ENCODE results near the gene RTEL1. TPM values are rescaled to one million over a fixed set of nuclear protein-coding genes. Genes with fewer than 3 reads are reported as not detected.
"Not testable (repeated sequence)": the region's sequence is repeated elsewhere in the genome, so short reads cannot be mapped to it uniquely, and the experiment has no call there.

RTEL1 gene
- polyA plus RNA-seq, 3 donors, result 17.6 to 23.8 (median 19.1) TPM

GRCh38 chr20:63712191-63712590 is 54.1 kb downstream of the RTEL1 start:
- no peak for DNase-seq

GRCh38 chr20:63714858-63715257 is 56.7 kb downstream of the RTEL1 start:
- DNase-seq, result no peak

DNA sequence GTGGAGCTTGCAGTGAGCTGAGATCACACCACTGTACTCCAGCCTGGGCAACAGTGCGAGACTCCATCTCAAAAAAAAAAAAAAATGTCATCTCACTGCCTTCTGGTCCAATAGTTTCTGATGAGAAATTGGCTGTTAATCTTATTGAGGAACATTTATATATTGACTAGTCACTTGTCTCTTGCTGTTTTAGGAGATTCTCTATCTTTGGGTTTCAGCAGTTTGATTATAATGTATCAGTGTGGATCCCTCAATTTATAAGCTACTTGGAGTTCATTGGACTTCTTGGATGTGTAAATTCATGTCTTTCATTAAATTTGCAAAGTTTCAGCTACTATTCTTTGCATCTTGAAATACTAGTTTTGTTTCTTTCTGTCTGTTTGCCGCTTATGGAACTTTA is 60.9 kb downstream of the RTEL1 start:
- no peak for DNase-seq

DNA sequence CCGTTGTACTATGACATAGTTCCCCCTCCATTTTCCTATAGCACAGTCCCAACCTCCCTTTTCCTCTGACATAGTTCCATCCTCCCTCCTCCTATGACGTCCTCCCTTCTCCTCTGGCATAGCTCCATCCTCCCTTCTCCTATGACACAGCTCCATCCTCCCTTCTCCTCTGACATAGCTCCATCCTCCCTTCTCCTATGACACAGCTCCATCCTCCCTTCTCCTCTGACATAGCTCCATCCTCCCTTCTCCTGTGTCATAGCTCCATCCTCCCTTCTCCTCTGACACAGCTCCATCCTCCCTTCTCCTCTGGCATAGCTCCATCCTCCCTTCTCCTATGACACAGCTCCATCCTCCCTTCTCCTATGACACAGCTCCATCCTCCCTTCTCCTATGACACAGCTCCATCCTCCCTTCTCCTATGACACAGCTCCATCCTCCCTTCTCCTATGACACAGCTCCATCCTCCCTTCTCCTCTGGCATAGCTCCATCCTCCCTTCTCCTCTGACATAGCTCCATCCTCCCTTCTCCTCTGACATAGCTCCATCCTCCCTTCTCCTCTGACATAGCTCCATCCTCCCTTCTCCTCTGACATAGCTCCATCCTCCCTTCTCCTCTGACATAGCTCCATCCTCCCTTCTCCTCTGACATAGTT is 65.0 kb downstream of the RTEL1 start:
- DNase-seq, result not testable (repeated sequence)

DNA sequence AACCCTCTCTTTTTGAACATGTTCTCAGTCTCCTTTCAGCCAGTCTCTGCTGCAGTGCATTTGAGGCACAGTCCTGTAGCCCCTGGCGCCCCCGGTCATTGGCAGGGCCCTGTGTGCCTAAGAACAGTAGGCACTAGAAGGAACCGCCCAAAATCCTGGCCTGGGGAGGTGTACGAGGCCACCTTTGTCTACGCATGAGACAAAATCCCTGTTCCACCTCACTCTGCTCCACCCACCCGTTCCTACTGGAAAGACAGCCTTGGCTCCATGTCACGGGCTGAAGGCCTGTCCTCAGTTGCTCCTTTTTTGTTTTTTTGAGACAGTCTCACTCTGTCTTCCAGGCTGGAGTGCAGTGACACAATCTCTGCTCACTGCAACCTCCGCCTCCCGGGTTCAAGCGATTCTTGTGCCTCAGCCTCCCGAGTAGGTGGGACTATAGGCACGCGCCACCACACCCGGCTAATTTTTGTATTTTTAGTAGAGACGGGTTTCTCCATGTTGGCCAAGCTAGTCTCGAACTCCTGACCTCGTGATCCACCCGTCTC is 72.1 kb downstream of the RTEL1 start:
- not testable (repeated sequence) for DNase-seq

DNA sequence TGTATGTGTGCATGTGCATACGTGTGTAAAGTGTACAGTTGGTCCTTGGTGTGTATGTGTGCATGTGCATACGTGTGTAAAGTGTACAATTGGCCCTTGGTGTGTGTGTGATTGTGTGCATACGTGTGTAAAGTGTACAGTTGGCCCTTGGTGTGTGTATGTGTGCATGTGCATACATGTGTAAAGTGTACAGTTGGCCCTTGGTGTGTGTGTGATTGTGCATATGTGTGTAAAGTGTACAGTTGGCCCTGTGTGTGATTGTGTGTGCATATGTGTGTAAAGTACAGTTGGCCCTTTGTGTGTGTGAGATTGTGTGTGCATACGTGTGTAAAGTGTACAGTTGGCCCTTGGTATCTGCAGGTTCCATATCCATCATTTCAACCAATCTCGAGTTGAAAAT is 73.3 kb downstream of the RTEL1 start:
- no peak for DNase-seq

GRCh38 chr20:63732118-63733095 is 74.3 kb downstream of the RTEL1 start:
- no peak for DNase-seq

DNA sequence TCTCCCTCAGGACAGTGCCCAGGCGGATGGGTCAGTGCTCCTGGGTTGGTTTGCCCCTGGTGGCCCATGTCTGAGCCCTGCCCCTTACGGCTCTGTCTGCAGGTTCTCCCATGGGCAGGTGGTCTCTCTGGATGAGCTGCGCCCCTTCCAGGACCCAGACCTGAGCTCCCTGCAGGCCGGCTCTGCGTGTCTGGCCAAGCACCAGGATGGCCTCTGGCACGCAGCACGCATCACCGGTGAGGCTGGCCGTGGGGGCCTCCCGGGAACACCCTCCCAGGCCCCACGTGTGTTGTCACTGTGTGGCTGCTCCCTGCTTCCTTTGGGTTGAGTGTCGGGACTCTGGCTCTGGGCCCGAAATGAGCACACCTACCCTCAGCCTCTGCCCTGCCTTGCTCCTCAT is 75.0 kb downstream of the RTEL1 start:
- DNase-seq, result no peak

DNA sequence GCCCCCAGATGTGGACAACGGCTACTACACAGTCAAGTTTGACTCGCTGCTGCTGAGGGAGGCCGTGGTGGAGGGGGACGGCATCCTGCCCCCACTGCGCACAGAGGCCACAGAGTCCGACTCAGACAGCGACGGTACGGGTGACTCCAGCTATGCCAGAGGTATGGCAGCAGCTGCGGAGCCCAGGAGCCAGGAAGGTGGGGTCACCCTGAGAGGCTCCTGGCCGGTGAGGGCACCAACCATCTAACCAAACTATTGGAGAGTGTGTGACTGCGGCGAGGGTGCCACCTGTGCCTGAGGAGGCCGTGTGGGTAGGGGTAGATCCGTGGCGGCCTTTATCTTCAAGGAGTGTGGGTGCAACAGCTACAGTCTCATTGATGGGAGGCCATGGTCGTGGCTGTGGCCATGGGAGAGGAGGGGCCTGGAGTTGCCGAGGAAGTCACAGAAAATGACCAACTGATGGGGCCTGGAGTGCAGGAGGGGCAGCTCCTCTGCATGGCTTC is 75.5 kb downstream of the RTEL1 start:
- DNase-seq, result no peak

- no peak for DNase-seq
Observed at GRCh38 chr20:63734111-63734945, 76.2 kb downstream of the RTEL1 start.

- DNase-seq, result no peak
Observed at GRCh38 chr20:63734946-63735858, 77.1 kb downstream of the RTEL1 start.

- DNase-seq, result no peak
Observed at GRCh38 chr20:63735859-63736718, 78.0 kb downstream of the RTEL1 start, which contains the start of gene LIME1. TSS of gene LIME1 (plus strand) at chr20:63736664. CDS start at chr20:63737550, 886 bp downstream.

DNA sequence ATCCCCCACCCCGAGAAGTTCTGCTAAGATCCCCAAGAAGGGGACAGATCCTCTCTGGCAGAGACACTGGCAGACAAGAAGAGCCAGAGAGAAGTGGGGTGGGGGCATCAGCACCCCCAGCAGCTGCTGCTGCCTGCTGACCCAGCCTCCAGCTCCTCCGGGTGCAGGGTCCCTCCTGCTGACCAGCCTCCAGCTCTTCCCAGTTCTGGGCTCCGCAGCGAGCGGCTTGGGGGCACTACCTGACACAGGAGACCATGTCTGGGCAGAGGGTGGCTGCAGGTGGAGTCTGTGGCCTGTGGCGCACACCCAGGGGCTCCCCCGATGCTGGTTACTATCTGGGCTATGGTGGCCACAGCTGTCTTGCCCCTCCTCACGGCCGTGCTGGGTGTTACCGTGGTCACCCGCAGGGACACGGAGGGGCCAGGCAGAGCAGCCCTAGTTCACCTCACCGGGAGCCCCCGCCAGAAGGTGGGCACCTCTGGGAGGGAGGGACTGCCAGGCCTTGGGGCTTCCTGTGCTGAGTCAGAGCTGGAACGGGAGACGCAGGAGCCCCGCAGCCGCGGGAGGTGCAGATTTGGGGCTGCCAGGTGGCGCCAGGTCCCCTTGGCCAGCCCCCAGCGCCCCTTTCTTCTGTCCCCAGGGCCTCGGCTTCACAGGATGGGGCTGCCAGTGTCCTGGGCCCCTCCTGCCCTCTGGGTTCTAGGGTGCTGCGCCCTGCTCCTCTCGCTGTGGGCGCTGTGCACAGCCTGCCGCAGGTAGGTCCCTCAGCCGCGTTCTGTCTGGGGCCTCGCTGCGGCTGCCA is 79.0 kb downstream of the RTEL1 start:
- DNase-seq, result no peak

- DNase-seq, result no peak
Observed at GRCh38 chr20:63737695-63737944, 79.5 kb downstream of the RTEL1 start.

- no peak for DNase-seq
Observed at GRCh38 chr20:63737945-63738686, 80.0 kb downstream of the RTEL1 start.

DNA sequence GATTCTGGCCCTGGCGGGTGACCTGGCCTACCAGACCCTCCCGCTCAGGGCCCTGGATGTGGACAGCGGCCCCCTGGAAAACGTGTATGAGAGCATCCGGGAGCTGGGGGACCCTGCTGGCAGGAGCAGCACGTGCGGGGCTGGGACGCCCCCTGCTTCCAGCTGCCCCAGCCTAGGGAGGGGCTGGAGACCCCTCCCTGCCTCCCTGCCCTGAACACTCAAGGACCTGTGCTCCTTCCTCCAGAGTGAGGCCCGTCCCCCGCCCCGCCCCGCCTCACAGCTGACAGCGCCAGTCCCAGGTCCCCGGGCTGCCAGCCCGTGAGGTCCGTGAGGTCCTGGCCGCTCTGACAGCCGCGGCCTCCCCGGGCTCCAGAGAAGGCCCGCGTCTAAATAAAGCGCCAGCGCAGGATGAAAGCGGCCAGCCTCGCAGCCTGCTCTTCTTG is 80.6 kb downstream of the RTEL1 start:
- peak; percentile 57 for DNase-seq

GRCh38 chr20:63739130-63740069 is 81.3 kb downstream of the RTEL1 start, which contains the start of gene SLC2A4RG:
TSS of gene SLC2A4RG (plus strand) at chr20:63739776. CDS start at chr20:63739913, 137 bp downstream.
- peak; percentile 85 for DNase-seq
